ENCODE measurements around the gene HIRIP3.

- TF ChIP-seq CTCF (IDR thresholded peaks at IDR 0.05; ENCODE audit: low read depth, low read length, poor library complexity, severe bottlenecking), result peak; percentile 85
- no peak for TF ChIP-seq EZH2phosphoT487 (IDR thresholded peaks at IDR 0.05; ENCODE audit: borderline replicate concordance, low read length)
These were observed 10.1 kb upstream of the HIRIP3 start for GRCh38 chr16:30005341-30006094.

All from DOHH2 (cell line).